HepG2 (cell line): Measurements from ENCODE around the gene GZF1. TPM values are rescaled to one million over a fixed set of nuclear protein-coding genes. Genes with fewer than 3 reads are reported as not detected.
A peak's percentile ranks its signal among the peaks of the same experiment; 100 is the strongest.

Experiments
- ADNP ChIP-seq: sonication (generic); formaldehyde crosslinking; IDR thresholded peaks from 2 replicates; pipeline ENCODE4 v1.4.0; 2020; ENCODE audit warnings: missing genetic modification reagents
- ARHGAP35 ChIP-seq: sonication (generic); formaldehyde crosslinking; IDR thresholded peaks from 2 replicates; pipeline ENCODE4 v1.9.0; 2022; ENCODE audit warnings: mild to moderate bottlenecking, inconsistent platforms, moderate library complexity, missing genetic modification reagents, borderline replicate concordance
- ATAD3A ChIP-seq: sonication (generic); formaldehyde crosslinking; IDR thresholded peaks from 2 replicates; pipeline ENCODE4 v1.4.0; 2020; ENCODE audit warnings: missing genetic modification reagents
- BORCS8-MEF2B ChIP-seq: sonication (generic); formaldehyde crosslinking; IDR thresholded peaks from 2 replicates; pipeline ENCODE4 v1.8.0; 2022; ENCODE audit warnings: mild to moderate bottlenecking, missing genetic modification reagents
- HMG20B ChIP-seq: conservative IDR thresholded peaks from 2 replicates; pipeline ENCODE4 v1.6.1; 2016; ENCODE audit warnings: missing genetic modification reagents, missing compliant biosample characterization
- MAFK ChIP-seq, 2 experiments: IDR thresholded peaks in 1 of 2; conservative IDR thresholded peaks in 1 of 2; 2 replicates each; pipeline ENCODE4 v1.6.1; 2011; ENCODE audit warnings: improper control_type of control experiment in 2 of 2, low read length in 2 of 2
- RORA ChIP-seq: sonication (generic); formaldehyde crosslinking; IDR thresholded peaks from 2 replicates; pipeline ENCODE4 v1.5.0; 2020; ENCODE audit warnings: mild to moderate bottlenecking, missing genetic modification reagents, moderate library complexity
- TCF7L2 ChIP-seq: IDR thresholded peaks from 2 replicates; pipeline ENCODE4 v1.6.1; 2011; ENCODE audit warnings: mild to moderate bottlenecking, low read depth, low read length, moderate library complexity
- WIZ ChIP-seq: sonication (generic); formaldehyde crosslinking; IDR thresholded peaks from 2 replicates; pipeline ENCODE4 v1.5.1; 2020; ENCODE audit warnings: mild to moderate bottlenecking, missing genetic modification reagents
- YEATS4 ChIP-seq: sonication (generic); formaldehyde crosslinking; IDR thresholded peaks from 2 replicates; pipeline ENCODE4 v1.4.0; 2020; ENCODE audit warnings: missing genetic modification reagents, borderline replicate concordance
- ZBTB7B ChIP-seq: sonication (generic); formaldehyde crosslinking; IDR thresholded peaks from 2 replicates; pipeline ENCODE4 v1.4.0; 2020; ENCODE audit warnings: missing genetic modification reagents
- ZFP41 ChIP-seq: sonication (generic); formaldehyde crosslinking; IDR thresholded peaks from 2 replicates; pipeline ENCODE4 v1.4.0; 2020; ENCODE audit warnings: mild to moderate bottlenecking, missing genetic modification reagents, borderline replicate concordance
- ZMYM4 ChIP-seq: sonication (generic); formaldehyde crosslinking; IDR thresholded peaks from 2 replicates; pipeline ENCODE4 v1.8.1; 2023; ENCODE audit warnings: mild to moderate bottlenecking, missing genetic modification reagents
- ZNF282 ChIP-seq: fragments of 450-650 bp; IDR thresholded peaks from 2 replicates; pipeline ENCODE4 v1.6.1; 2018; ENCODE audit not compliant: partially characterized antibody
- ZNF326 ChIP-seq: sonication (generic); formaldehyde crosslinking; IDR thresholded peaks from 2 replicates; pipeline ENCODE4 v1.4.0; 2020; ENCODE audit warnings: missing genetic modification reagents, borderline replicate concordance
- ZNF709 ChIP-seq: sonication (generic); formaldehyde crosslinking; IDR thresholded peaks from 2 replicates; pipeline ENCODE4 v1.5.0; 2020; ENCODE audit warnings: mild to moderate bottlenecking, missing genetic modification reagents
- ZNF737 ChIP-seq: sonication (generic); formaldehyde crosslinking; IDR thresholded peaks from 2 replicates; pipeline ENCODE4 v1.5.0; 2020; ENCODE audit warnings: missing genetic modification reagents, mild to moderate bottlenecking, borderline replicate concordance
- polyA plus RNA-seq, 8 experiments: library from polyadenylated mRNA; depleted of rRNA in 3 of 8; stranded (reverse) in 7 of 8; unstranded in 1 of 8; fragments of >200 nt; fragmentation: Illumina TruSeq in 4 of 8; extraction: Trizol in 4 of 8; gene quantifications; 2 replicates each; pipeline versions ENCODE4 v1.2.1 to v1.2.3, GENCODE V29; 2011 to 2016; ENCODE audit warnings: low read depth in 4 of 8, missing spikeins in 1 of 8, mixed read lengths in 1 of 8; ENCODE audit not compliant: insufficient read depth in 1 of 8
- total RNA-seq, 5 experiments: library from RNA; depleted of rRNA; stranded (reverse); fragments of >200 nt; fragmentation: Illumina TruSeq; extraction: Trizol; gene quantifications; 2 replicates each; pipeline ENCODE4 v1.2.3, GENCODE V29; 2016; ENCODE audit warnings: low read depth in 1 of 5
- TF ChIP-seq, protein P1 (sequence below): sonication (generic); formaldehyde crosslinking; IDR thresholded peaks from 2 replicates; pipeline ENCODE4 v1.4.0; 2020; ENCODE audit warnings: low read depth, mild to moderate bottlenecking, missing genetic modification reagents
- TF ChIP-seq, protein P2 (sequence below): sonication (generic); formaldehyde crosslinking; IDR thresholded peaks from 2 replicates; pipeline ENCODE4 v1.5.0; 2020; ENCODE audit warnings: mild to moderate bottlenecking, low read depth, missing genetic modification reagents, borderline replicate concordance
- TF ChIP-seq, protein P3 (sequence below): sonication (generic); formaldehyde crosslinking; IDR thresholded peaks from 2 replicates; pipeline ENCODE4 v1.8.0; 2022; ENCODE audit warnings: mild to moderate bottlenecking, missing genetic modification reagents; ENCODE audit not compliant: insufficient replicate concordance
- TF ChIP-seq, protein P4 (sequence below): sonication (generic); formaldehyde crosslinking; conservative IDR thresholded peaks from 2 replicates; pipeline ENCODE4 v1.4.0; 2020; ENCODE audit warnings: missing genetic modification reagents
- TF ChIP-seq, protein P5 (sequence below): IDR thresholded peaks from 2 replicates; pipeline ENCODE4 v1.4.0; 2020; ENCODE audit warnings: mild to moderate bottlenecking, missing genetic modification reagents
- TF ChIP-seq, protein P6 (sequence below): IDR thresholded peaks from 2 replicates; pipeline ENCODE4 v1.6.1; 2016; ENCODE audit warnings: low read depth, borderline replicate concordance

GZF1 gene
- total and polyA plus RNA-seq, 2 of the 13 experiments (the other 11 are each of a cell fraction or from before 2014, with no cell fraction given) = 16.9 to 26.0 TPM

DNA sequence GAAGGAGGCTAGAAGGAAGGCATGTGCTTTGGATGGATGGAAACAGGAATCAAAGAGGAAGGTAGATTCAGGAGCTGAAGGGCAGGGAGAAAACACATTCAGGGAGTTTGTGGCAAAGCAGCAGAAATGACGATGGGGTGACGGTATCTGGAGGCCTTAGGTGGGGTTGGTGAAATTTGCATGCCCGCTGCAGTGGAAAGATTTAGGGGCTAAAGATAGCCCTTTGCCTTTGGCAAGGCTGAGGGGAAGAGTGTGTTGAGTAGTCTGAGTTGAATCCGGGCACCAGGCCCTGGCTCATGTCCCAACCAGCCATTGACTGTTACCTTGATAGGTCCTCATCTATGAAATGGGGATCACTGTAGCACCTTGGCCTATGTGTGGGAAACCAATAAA, 1.3 kb downstream of the GZF1 start (continued):
- no peak for TF ChIP-seq ZBTB7B (CRISPR knock-in tag)
- no peak for TF ChIP-seq HMG20B (CRISPR knock-in tag)
- TF ChIP-seq BORCS8-MEF2B = no peak
- TF ChIP-seq, protein P1, sequence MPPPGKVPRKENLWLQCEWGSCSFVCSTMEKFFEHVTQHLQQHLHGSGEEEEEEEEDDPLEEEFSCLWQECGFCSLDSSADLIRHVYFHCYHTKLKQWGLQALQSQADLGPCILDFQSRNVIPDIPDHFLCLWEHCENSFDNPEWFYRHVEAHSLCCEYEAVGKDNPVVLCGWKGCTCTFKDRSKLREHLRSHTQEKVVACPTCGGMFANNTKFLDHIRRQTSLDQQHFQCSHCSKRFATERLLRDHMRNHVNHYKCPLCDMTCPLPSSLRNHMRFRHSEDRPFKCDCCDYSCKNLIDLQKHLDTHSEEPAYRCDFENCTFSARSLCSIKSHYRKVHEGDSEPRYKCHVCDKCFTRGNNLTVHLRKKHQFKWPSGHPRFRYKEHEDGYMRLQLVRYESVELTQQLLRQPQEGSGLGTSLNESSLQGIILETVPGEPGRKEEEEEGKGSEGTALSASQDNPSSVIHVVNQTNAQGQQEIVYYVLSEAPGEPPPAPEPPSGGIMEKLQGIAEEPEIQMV (CRISPR knock-in tag) = 0 out of 2 replicates have a peak, but pooled peaks have one; percentile 66
- no peak for TF ChIP-seq ZNF326
- TF ChIP-seq, protein P2, sequence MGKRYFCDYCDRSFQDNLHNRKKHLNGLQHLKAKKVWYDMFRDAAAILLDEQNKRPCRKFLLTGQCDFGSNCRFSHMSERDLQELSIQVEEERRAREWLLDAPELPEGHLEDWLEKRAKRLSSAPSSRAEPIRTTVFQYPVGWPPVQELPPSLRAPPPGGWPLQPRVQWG (CRISPR knock-in tag) = no peak
- 0 out of 2 replicates have a peak, but pooled peaks have one; percentile 34 for TF ChIP-seq ARHGAP35
- TF ChIP-seq, protein P3, sequence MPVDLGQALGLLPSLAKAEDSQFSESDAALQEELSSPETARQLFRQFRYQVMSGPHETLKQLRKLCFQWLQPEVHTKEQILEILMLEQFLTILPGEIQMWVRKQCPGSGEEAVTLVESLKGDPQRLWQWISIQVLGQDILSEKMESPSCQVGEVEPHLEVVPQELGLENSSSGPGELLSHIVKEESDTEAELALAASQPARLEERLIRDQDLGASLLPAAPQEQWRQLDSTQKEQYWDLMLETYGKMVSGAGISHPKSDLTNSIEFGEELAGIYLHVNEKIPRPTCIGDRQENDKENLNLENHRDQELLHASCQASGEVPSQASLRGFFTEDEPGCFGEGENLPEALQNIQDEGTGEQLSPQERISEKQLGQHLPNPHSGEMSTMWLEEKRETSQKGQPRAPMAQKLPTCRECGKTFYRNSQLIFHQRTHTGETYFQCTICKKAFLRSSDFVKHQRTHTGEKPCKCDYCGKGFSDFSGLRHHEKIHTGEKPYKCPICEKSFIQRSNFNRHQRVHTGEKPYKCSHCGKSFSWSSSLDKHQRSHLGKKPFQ (CRISPR knock-in tag) = no peak
- TF ChIP-seq MAFK (conservative IDR thresholded peaks at IDR 0.05 in 1 of 2, IDR thresholded peaks at IDR 0.05 in 1 of 2; ENCODE audit: low read length in 2 of 2) = no peak
- TF ChIP-seq, protein P4, sequence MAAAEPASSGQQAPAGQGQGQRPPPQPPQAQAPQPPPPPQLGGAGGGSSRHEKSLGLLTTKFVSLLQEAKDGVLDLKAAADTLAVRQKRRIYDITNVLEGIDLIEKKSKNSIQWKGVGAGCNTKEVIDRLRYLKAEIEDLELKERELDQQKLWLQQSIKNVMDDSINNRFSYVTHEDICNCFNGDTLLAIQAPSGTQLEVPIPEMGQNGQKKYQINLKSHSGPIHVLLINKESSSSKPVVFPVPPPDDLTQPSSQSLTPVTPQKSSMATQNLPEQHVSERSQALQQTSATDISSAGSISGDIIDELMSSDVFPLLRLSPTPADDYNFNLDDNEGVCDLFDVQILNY = no peak
- TF ChIP-seq ZNF737 (CRISPR knock-in tag) = 0 out of 2 replicates have a peak, but pooled peaks have one; percentile 9
- no peak for TF ChIP-seq ZMYM4 (CRISPR knock-in tag)
- no peak for TF ChIP-seq RORA (CRISPR knock-in tag)
- no peak for TF ChIP-seq ZFP41 (CRISPR knock-in tag)
- no peak for TF ChIP-seq ADNP
- TF ChIP-seq YEATS4 = no peak
- TF ChIP-seq, protein P5, sequence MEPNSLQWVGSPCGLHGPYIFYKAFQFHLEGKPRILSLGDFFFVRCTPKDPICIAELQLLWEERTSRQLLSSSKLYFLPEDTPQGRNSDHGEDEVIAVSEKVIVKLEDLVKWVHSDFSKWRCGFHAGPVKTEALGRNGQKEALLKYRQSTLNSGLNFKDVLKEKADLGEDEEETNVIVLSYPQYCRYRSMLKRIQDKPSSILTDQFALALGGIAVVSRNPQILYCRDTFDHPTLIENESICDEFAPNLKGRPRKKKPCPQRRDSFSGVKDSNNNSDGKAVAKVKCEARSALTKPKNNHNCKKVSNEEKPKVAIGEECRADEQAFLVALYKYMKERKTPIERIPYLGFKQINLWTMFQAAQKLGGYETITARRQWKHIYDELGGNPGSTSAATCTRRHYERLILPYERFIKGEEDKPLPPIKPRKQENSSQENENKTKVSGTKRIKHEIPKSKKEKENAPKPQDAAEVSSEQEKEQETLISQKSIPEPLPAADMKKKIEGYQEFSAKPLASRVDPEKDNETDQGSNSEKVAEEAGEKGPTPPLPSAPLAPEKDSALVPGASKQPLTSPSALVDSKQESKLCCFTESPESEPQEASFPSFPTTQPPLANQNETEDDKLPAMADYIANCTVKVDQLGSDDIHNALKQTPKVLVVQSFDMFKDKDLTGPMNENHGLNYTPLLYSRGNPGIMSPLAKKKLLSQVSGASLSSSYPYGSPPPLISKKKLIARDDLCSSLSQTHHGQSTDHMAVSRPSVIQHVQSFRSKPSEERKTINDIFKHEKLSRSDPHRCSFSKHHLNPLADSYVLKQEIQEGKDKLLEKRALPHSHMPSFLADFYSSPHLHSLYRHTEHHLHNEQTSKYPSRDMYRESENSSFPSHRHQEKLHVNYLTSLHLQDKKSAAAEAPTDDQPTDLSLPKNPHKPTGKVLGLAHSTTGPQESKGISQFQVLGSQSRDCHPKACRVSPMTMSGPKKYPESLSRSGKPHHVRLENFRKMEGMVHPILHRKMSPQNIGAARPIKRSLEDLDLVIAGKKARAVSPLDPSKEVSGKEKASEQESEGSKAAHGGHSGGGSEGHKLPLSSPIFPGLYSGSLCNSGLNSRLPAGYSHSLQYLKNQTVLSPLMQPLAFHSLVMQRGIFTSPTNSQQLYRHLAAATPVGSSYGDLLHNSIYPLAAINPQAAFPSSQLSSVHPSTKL = no peak
- no peak for TF ChIP-seq WIZ (CRISPR knock-in tag)
- TF ChIP-seq ATAD3A (CRISPR knock-in tag) = no peak
- no peak for TF ChIP-seq ZNF282
- TF ChIP-seq, protein P6, sequence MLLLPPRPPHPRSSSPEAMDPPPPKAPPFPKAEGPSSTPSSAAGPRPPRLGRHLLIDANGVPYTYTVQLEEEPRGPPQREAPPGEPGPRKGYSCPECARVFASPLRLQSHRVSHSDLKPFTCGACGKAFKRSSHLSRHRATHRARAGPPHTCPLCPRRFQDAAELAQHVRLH (CRISPR knock-in tag) = 0 out of 2 replicates have a peak, but pooled peaks have one; percentile 17
- TF ChIP-seq TCF7L2 = no peak
- TF ChIP-seq ZNF709 (CRISPR knock-in tag) = no peak
